ENCODE measurements around the gene CKS1B.

The CKS1B gene

GRCh38 chr1:154948079-154948478 is 26.4 kb upstream of the CKS1B start:
- DNase-seq (ENCODE audit: extremely low read depth, low read depth), result no peak
- TF ChIP-seq, protein P1, sequence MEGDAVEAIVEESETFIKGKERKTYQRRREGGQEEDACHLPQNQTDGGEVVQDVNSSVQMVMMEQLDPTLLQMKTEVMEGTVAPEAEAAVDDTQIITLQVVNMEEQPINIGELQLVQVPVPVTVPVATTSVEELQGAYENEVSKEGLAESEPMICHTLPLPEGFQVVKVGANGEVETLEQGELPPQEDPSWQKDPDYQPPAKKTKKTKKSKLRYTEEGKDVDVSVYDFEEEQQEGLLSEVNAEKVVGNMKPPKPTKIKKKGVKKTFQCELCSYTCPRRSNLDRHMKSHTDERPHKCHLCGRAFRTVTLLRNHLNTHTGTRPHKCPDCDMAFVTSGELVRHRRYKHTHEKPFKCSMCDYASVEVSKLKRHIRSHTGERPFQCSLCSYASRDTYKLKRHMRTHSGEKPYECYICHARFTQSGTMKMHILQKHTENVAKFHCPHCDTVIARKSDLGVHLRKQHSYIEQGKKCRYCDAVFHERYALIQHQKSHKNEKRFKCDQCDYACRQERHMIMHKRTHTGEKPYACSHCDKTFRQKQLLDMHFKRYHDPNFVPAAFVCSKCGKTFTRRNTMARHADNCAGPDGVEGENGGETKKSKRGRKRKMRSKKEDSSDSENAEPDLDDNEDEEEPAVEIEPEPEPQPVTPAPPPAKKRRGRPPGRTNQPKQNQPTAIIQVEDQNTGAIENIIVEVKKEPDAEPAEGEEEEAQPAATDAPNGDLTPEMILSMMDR (IDR thresholded peaks at IDR 0.05; ENCODE audit: low read depth, low read length, missing control alignments), result no peak
- no peak overlapping the region for H3K4me3 ChIP-seq (replicated peaks; ENCODE audit: low read depth, low read length)

DNA sequence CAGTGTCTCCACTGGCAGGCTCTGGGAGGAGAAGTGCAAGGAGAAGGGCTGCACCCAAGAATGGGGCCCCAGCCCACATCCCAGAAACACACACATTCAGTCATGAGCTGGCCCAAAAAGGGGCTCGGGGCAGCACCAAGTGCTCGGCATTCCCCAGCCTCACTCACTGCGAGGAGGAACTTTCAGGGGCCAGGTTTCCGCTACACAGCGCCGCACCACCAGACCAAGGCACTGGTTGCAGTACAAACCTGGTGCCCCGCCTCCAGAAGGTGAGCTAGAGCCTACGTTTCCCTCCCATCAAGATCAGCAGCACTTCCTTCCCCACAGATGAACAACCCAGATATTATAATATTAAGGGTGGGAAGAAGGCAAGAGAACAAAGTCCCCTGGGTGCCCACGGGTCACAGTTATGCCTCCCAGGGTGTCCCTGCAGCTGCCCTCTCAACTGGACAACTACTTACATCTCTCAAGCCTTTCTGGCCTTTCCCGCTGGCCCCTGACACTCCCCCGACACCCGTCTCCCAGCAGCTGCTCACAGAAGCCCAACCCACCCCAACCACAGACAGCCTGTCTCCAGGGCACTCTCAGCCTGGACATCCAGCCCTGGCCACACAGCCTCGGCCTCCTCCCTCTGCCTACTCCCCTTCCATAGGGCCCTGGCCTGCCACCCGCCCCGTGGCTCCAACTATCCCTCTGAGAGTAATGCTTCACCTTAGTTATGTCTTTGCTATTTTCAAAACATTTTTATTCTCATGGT is 22.4 kb upstream of the CKS1B start:
- TF ChIP-seq, protein P1 (IDR thresholded peaks at IDR 0.05; ENCODE audit: low read depth, low read length, missing control alignments), result no peak
- DNase-seq (ENCODE audit: extremely low read depth, low read depth), result no peak
- no peak overlapping the region for H3K4me3 ChIP-seq (replicated peaks; ENCODE audit: low read depth, low read length)

- no peak for DNase-seq (ENCODE audit: extremely low read depth, low read depth)
- TF ChIP-seq, protein P1 (IDR thresholded peaks at IDR 0.05; ENCODE audit: low read depth, low read length, missing control alignments), result no peak
- no peak overlapping the region for H3K4me3 ChIP-seq (replicated peaks; ENCODE audit: low read depth, low read length)
Observed at GRCh38 chr1:154952664-154953063, 21.8 kb upstream of the CKS1B start.

DNA sequence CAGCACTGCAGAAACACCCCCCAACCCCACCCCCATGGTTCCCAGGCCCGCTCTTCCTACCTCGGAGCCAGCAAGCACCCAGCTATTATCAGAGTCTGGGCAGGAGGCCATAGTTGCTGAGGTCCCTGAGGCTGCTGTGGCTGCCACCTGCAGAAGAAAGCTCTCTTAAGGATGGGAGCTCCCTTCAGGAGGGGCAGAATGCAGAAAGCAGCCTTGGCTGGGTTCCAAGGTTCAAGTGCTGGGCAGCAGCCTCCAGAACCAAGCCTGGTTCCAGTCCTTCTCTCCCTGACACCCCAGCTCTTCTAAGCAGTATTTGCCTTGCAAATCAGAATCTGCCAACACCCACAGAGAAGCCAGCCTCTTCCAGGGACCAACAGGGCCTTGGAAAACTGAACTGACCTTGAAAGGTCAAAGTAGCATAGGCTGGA is 20.9 kb upstream of the CKS1B start:
- no peak for DNase-seq (ENCODE audit: extremely low read depth, low read depth)
- TF ChIP-seq, protein P1 (IDR thresholded peaks at IDR 0.05; ENCODE audit: low read depth, low read length, missing control alignments), result no peak
- no peak overlapping the region for H3K4me3 ChIP-seq (replicated peaks; ENCODE audit: low read depth, low read length)

GRCh38 chr1:154954541-154954940 is 19.9 kb upstream of the CKS1B start:
- DNase-seq (ENCODE audit: extremely low read depth, low read depth), result no peak
- no peak overlapping the region; the same call in 1 of the 2 replicates for H3K4me3 ChIP-seq (replicated peaks; ENCODE audit: low read depth, low read length)
- TF ChIP-seq, protein P1 (IDR thresholded peaks at IDR 0.05; ENCODE audit: low read depth, low read length, missing control alignments), result no peak

- H3K4me3 ChIP-seq (replicated peaks; ENCODE audit: low read depth, low read length), result peak overlapping the region; percentile 54
- no peak for DNase-seq (ENCODE audit: extremely low read depth, low read depth)
- TF ChIP-seq, protein P1 (IDR thresholded peaks at IDR 0.05; ENCODE audit: low read depth, low read length, missing control alignments), result no peak
Observed at GRCh38 chr1:154955039-154955717, 19.3 kb upstream of the CKS1B start.

Data from HFF-Myc (cell line).